ENCODE results near the gene GLI1. TPM values are rescaled to one million over a fixed set of nuclear protein-coding genes. Genes with fewer than 3 reads are reported as not detected.

Gene GLI1
- polyA plus RNA-seq, 1 donor (not counting 4 experiments of a cell fraction or from before 2014, with no cell fraction given) = 1.0 TPM

DNA sequence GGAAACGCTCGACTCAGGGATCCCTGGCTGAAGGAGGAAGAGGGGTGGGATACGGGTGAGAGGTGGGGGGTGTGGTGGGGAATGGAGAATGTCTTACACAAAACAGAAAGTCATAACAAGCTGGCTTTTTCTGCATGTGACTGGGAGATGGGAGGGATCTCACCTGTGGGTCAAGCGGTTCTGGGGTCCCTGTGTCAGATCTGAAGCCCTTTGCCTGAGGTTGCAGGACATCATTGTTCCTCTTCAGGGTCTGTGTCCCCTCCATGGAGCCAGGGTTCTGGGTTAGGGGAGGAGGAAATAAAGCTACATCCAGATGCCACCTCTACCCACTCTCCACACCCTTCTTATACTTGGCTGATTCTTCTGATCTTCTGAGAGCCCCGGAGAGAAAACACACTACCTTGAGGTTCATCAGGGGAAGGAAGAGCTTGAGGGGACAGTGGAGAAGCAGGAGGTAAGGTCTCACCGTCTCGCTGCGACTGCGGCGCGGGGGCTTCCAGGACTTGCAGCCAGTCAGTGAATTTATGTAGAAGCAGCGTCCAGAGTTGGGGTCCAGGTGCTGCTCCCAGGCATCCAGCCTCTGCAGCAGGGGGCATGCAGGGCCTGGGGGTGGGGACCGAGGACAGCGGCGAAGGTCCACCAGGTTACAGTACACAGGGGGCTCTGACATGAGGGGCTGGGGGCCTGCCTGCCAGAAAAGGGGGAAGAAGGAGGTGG, 17.6 kb downstream of the GLI1 start:
- H3K79me2 ChIP-seq (ENCODE audit: control insufficient read depth, insufficient read depth, low read length) = no peaks in the 10 kb centered on the region
- TF ChIP-seq EZH2 (IDR thresholded peaks at IDR 0.05; ENCODE audit: low read length) = peak; percentile 6
- TF ChIP-seq, protein P1, sequence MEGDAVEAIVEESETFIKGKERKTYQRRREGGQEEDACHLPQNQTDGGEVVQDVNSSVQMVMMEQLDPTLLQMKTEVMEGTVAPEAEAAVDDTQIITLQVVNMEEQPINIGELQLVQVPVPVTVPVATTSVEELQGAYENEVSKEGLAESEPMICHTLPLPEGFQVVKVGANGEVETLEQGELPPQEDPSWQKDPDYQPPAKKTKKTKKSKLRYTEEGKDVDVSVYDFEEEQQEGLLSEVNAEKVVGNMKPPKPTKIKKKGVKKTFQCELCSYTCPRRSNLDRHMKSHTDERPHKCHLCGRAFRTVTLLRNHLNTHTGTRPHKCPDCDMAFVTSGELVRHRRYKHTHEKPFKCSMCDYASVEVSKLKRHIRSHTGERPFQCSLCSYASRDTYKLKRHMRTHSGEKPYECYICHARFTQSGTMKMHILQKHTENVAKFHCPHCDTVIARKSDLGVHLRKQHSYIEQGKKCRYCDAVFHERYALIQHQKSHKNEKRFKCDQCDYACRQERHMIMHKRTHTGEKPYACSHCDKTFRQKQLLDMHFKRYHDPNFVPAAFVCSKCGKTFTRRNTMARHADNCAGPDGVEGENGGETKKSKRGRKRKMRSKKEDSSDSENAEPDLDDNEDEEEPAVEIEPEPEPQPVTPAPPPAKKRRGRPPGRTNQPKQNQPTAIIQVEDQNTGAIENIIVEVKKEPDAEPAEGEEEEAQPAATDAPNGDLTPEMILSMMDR (optimal IDR thresholded peaks at IDR 0.05 in 1 of 3, IDR thresholded peaks at IDR 0.05 in 1 of 3, conservative IDR thresholded peaks at IDR 0.05 in 1 of 3; ENCODE audit: extremely low read depth in 1 of 3, insufficient read depth in 2 of 3, low read length in 3 of 3) = no peak
- no peak overlapping the region for H3K4me2 ChIP-seq (ENCODE audit: control insufficient read depth, extremely low read depth, insufficient read depth, low read depth, low read length)
- no peak for FAIRE-seq
- no peak overlapping the region for H3K4me3 ChIP-seq (ENCODE audit: control insufficient read depth in 2 of 3, extremely low read depth in 1 of 3, insufficient read depth in 2 of 3, low read depth in 1 of 3, low read length in 3 of 3)
- no peaks in the 10 kb centered on the region for H4K20me1 ChIP-seq (ENCODE audit: control insufficient read depth, extremely low read depth, insufficient read depth, low read length)
- H2AFZ ChIP-seq (ENCODE audit: control insufficient read depth, low read length) = no peak overlapping the region
- H3K27me3 ChIP-seq (ENCODE audit: control insufficient read depth, extremely low read depth, insufficient read depth, low read length) = peaks cover 75% of the 10 kb centered on the region
- no peak overlapping the region for H3K9ac ChIP-seq (ENCODE audit: control insufficient read depth, extremely low read depth, insufficient read depth, low read length)
- H3K4me1 ChIP-seq (ENCODE audit: control insufficient read depth, extremely low read depth, insufficient read depth, low read length) = peaks cover 3% of the 10 kb centered on the region
- dilution Hi-C loops (cut with MboI; ENCODE audit: extremely low pct_ligation_motif_present, low sequenced_read_pairs) = no loop called here
- H3K36me3 ChIP-seq (ENCODE audit: control insufficient read depth in 2 of 2, extremely low read depth in 1 of 2, insufficient read depth in 2 of 2, low read length in 2 of 2) = no peaks in the 10 kb centered on the region
- DNase-seq (ENCODE audit: low read depth, low spot score) = no peak
- no peaks in the 10 kb centered on the region for H3K9me1 ChIP-seq (ENCODE audit: control insufficient read depth, extremely low read depth, insufficient read depth, low read length)
- H3K27ac ChIP-seq (ENCODE audit: control insufficient read depth, insufficient read depth, low read length) = no peak overlapping the region
- H3K9me3 ChIP-seq (ENCODE audit: control insufficient read depth, low read depth, low read length) = no peaks in the 10 kb centered on the region

DNA sequence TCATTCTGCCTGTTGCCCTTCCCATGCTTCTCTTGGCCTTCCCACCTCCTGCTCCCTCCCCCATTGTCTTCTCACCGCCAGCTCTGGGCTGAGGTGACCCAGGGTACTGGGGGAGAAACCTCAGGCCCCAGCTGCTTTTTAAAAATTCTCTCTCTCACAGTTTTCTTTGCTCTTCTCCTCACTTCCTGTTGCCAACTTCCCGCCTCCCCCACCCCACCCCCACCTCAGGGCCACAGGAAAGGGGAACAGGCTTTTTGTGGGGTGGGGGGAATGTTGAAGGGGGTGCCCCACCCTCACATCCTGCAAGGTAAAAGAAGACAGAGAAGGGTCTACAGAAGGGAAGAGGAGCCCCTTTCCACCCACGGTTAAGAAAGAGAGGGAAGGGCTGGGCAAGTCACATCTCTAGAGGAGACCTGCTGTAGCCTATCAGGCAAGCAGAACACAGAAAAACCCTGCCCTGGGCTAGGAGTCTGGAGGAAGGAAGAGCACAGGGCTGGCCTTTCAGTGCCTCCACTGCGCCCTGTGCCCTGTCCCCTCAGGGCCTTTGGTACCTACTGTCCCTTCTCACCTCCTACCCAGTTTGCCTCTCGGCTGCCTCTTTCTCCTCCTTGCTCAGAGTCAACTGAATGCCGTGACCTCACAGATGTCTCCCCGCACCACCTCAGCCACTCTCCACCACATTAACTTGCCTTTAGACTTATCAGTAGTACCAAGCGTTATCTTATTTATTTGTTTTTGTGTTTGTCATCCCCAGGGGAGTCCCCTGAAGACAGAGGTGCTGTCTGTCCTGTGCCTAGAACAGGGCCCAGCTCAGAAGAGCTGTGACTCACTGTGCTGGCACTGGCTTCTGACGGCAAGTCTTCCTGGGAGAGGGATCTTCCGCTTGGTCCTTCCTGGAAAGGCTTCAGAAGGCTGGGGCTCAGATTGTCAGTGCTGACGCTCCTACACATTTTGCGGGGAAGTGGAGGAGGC, 18.4 kb downstream of the GLI1 start:
- H2AFZ ChIP-seq (ENCODE audit: control insufficient read depth, low read length) = no peak overlapping the region

More for the DNA sequence above, 18.4 kb downstream of the GLI1 start:
- no peak overlapping the region for H3K4me3 ChIP-seq (ENCODE audit: control insufficient read depth in 2 of 3, extremely low read depth in 1 of 3, insufficient read depth in 2 of 3, low read depth in 1 of 3, low read length in 3 of 3)
- H3K79me2 ChIP-seq (ENCODE audit: control insufficient read depth, insufficient read depth, low read length) = no peaks in the 10 kb centered on the region
- H3K36me3 ChIP-seq (ENCODE audit: control insufficient read depth in 2 of 2, extremely low read depth in 1 of 2, insufficient read depth in 2 of 2, low read length in 2 of 2) = no peaks in the 10 kb centered on the region
- H3K27me3 ChIP-seq (ENCODE audit: control insufficient read depth, extremely low read depth, insufficient read depth, low read length) = peaks cover 67% of the 10 kb centered on the region
- no peaks in the 10 kb centered on the region for H4K20me1 ChIP-seq (ENCODE audit: control insufficient read depth, extremely low read depth, insufficient read depth, low read length)
- TF ChIP-seq, protein P1 (optimal IDR thresholded peaks at IDR 0.05 in 1 of 3, IDR thresholded peaks at IDR 0.05 in 1 of 3, conservative IDR thresholded peaks at IDR 0.05 in 1 of 3; ENCODE audit: extremely low read depth in 1 of 3, insufficient read depth in 2 of 3, low read length in 3 of 3) = no peak
- TF ChIP-seq EZH2 (IDR thresholded peaks at IDR 0.05; ENCODE audit: low read length) = peak; percentile 18
- FAIRE-seq (no peak), DNase-seq (ENCODE audit: low read depth, low spot score) (no peak)
- dilution Hi-C loops (cut with MboI; ENCODE audit: extremely low pct_ligation_motif_present, low sequenced_read_pairs) = no loop called here
- peaks cover 3% of the 10 kb centered on the region for H3K4me1 ChIP-seq (ENCODE audit: control insufficient read depth, extremely low read depth, insufficient read depth, low read length)
- H3K4me2 ChIP-seq (ENCODE audit: control insufficient read depth, extremely low read depth, insufficient read depth, low read depth, low read length) = no peak overlapping the region
- no peak overlapping the region for H3K9ac ChIP-seq (ENCODE audit: control insufficient read depth, extremely low read depth, insufficient read depth, low read length)
- H3K9me3 ChIP-seq (ENCODE audit: control insufficient read depth, low read depth, low read length) = no peaks in the 10 kb centered on the region
- H3K9me1 ChIP-seq (ENCODE audit: control insufficient read depth, extremely low read depth, insufficient read depth, low read length) = no peaks in the 10 kb centered on the region
- H3K27ac ChIP-seq (ENCODE audit: control insufficient read depth, insufficient read depth, low read length) = no peak overlapping the region
